SIG-M5 treated with dmso at 0.1 percent for 504 hours (cell line): ENCODE results near the gene RPTOR.
"Not testable (repeated sequence)": the region's sequence is repeated elsewhere in the genome, so short reads cannot be mapped to it uniquely, and the experiment has no call there.

Experiments
- DNase-seq: peaks from one replicate; lab custom pipeline; 2025; ENCODE audit not compliant: unreplicated experiment; lab: John Stamatoyannopoulos, UW

RPTOR gene

GRCh38 chr17:80872501-80873306, 328.1 kb downstream of the RPTOR start:
- DNase-seq, result no peak

- DNase-seq, result no peak
These were observed 328.8 kb downstream of the RPTOR start for GRCh38 chr17:80873307-80873951.

- DNase-seq, result no peak
These were observed 330.3 kb downstream of the RPTOR start for GRCh38 chr17:80874866-80875445.

GRCh38 chr17:80875480-80875995, 330.9 kb downstream of the RPTOR start:
- not testable (repeated sequence) for DNase-seq

- DNase-seq, result not testable (repeated sequence)
These were observed 331.9 kb downstream of the RPTOR start for GRCh38 chr17:80876456-80876949.

- no peak for DNase-seq
These were observed 332.5 kb downstream of the RPTOR start for GRCh38 chr17:80876950-80877728.

- DNase-seq, result no peak
These were observed 333.2 kb downstream of the RPTOR start for GRCh38 chr17:80877729-80878303.

- no peak for DNase-seq
These were observed 334.5 kb downstream of the RPTOR start for GRCh38 chr17:80878876-80879722.

GRCh38 chr17:80879723-80880647, 335.3 kb downstream of the RPTOR start:
- DNase-seq, result no peak

GRCh38 chr17:80880648-80880985, 336.0 kb downstream of the RPTOR start:
- DNase-seq, result no peak

GRCh38 chr17:80881306-80881705, 336.7 kb downstream of the RPTOR start:
- no peak for DNase-seq

- DNase-seq, result no peak
These were observed 337.7 kb downstream of the RPTOR start for GRCh38 chr17:80882323-80882722.

GRCh38 chr17:80882926-80883685, 338.5 kb downstream of the RPTOR start:
- no peak for DNase-seq

GRCh38 chr17:80883831-80884735, 339.4 kb downstream of the RPTOR start:
- DNase-seq, result no peak

GRCh38 chr17:80884811-80885210, 340.2 kb downstream of the RPTOR start:
- DNase-seq, result no peak

- DNase-seq, result no peak
These were observed 341.4 kb downstream of the RPTOR start for GRCh38 chr17:80885947-80886582.
